Measurements from ENCODE around the gene TMEM19. TPM values are rescaled to one million over a fixed set of nuclear protein-coding genes. Genes with fewer than 3 reads are reported as not detected.

Gene TMEM19
- total RNA-seq, 1 experiment from 2014 or later = 39.5 TPM

DNA sequence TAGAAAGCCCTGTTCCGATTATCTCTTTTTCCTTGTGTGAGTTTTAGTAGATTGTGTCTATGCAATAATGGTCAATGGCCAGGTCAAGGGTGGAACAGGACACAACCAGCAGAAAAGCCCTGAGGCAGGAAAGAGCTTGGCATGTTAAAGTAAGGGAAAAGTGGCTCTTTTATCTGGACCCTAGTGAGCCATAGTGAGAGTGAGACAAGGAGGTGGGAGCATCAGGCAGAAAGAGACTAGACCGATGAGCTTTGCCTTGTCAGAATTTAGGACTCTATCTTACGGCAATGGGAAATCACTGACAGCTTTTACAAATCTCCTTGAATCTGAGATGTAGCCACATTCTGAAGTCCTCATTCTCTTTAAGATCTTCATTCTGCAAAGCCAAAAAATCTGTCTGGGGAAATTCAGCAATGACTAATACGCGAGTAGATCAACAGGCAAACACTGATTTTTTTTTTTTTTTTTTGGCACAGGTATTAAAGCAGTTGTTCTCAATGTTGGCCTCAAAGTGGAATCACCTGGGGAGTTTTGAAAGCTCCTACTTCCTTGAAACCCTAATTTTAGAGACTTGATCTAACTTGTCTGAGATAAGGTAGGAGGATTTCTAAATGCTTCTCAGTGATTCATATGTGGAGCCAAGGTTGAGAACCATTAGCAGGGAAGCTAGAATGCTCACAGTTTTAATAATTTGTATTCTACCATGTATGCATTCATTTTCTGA lies 33.9 kb downstream of the TMEM19 start:
- peak overlapping the region; percentile 43 for H3K4me2 ChIP-seq
- peaks cover 21% of the 10 kb centered on the region for H3F3A ChIP-seq (ENCODE audit: insufficient read depth, low read depth)
- peak; percentile 7 to 90 for DNase-seq
- H3K9me2 ChIP-seq (ENCODE audit: insufficient read depth) = no peaks in the 10 kb centered on the region
- H3K27me3 ChIP-seq (ENCODE audit: insufficient read depth, low read depth) = no peaks in the 10 kb centered on the region
- no peaks in the 10 kb centered on the region for H3K79me2 ChIP-seq (ENCODE audit: low read depth)
- H2AFZ ChIP-seq = 0 out of 2 replicates have a peak overlapping the region, but pooled peaks have one; percentile 28
- BruUV-seq (replicated peaks) = no TSS peak
- POLR2A ChIA-PET (ENCODE audit: unreplicated experiment) = no interaction called here
- no peaks in the 10 kb centered on the region for H3K9me3 ChIP-seq (ENCODE audit: insufficient read depth, low read depth)
- no peaks in the 10 kb centered on the region for H4K20me1 ChIP-seq (ENCODE audit: insufficient read depth)
- no peak overlapping the region for H3K4me3 ChIP-seq
- peak overlapping the region; percentile 61 for H3K27ac ChIP-seq
- CTCF ChIA-PET = no interaction called here
- intact Hi-C loops (cut with micrococcal nuclease; ENCODE audit: unreplicated experiment) = loop anchor here (10.0 kb wide), 1 partner anchor 1155 kb away; no protein-coding TSS in a partner anchor
- no peak for TF ChIP-seq EZH2 (IDR thresholded peaks at IDR 0.05; ENCODE audit: low read depth)
- no peak for TF ChIP-seq CTCF (conservative IDR thresholded peaks at IDR 0.05)
- peaks cover 32% of the 10 kb centered on the region for H3K4me1 ChIP-seq (replicated peaks; ENCODE audit: insufficient read depth)
- H3K36me3 ChIP-seq (ENCODE audit: low read depth) = no peaks in the 10 kb centered on the region

DNA sequence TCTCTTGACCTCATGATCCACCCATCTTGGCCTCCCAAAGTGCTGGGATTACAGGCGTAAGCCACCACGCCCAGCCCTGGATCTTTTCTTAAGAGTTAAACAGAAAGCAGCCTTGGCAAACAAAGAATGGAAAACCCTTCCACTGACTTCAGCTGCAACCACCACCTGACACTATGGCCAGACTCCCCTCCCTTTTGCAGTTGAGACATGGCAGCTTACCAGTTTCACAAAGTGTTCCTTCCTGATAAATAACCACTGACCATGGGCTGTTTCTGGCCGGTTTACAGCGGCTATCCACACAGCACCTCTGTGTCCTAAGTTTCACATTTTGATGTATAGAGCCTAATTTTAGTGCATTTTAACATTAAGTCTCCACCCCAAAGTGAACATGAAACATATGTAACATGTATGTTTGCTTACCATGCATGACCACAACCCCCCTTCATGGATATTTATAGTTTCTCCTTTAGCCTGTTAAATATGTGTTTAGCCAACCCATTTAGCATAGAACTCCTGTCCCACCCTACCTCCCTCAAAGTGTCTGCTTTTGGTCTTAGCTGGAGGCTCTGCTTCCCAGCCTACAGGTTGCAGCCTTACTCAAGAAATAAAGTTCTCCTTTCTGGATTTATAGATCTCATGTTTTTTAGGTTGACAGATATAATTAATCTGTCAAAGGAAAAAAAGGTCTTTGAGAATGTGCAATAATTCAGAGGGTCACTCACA lies 36.1 kb downstream of the TMEM19 start:
- no peaks in the 10 kb centered on the region for H3K36me3 ChIP-seq (ENCODE audit: low read depth)
- peaks cover 21% of the 10 kb centered on the region for H3F3A ChIP-seq (ENCODE audit: insufficient read depth, low read depth)
- intact Hi-C loops (cut with micrococcal nuclease; ENCODE audit: unreplicated experiment) = no loop called here
- POLR2A ChIA-PET (ENCODE audit: unreplicated experiment) = no interaction called here
- no peaks in the 10 kb centered on the region for H3K9me3 ChIP-seq (ENCODE audit: insufficient read depth, low read depth)
- no peaks in the 10 kb centered on the region for H3K79me2 ChIP-seq (ENCODE audit: low read depth)
- no peak overlapping the region for H2AFZ ChIP-seq
- no peaks in the 10 kb centered on the region for H4K20me1 ChIP-seq (ENCODE audit: insufficient read depth)
- H3K4me3 ChIP-seq = no peak overlapping the region
- peaks cover 32% of the 10 kb centered on the region for H3K4me1 ChIP-seq (replicated peaks; ENCODE audit: insufficient read depth)
- DNase-seq = no peak
- no peaks in the 10 kb centered on the region for H3K9me2 ChIP-seq (ENCODE audit: insufficient read depth)
- H3K4me2 ChIP-seq = no peak overlapping the region
- CTCF ChIA-PET = no interaction called here
- no peaks in the 10 kb centered on the region for H3K27me3 ChIP-seq (ENCODE audit: insufficient read depth, low read depth)
- H3K27ac ChIP-seq = no peak overlapping the region
- TF ChIP-seq CTCF (conservative IDR thresholded peaks at IDR 0.05) (no peak), EZH2 (IDR thresholded peaks at IDR 0.05; ENCODE audit: low read depth) (no peak)
- no TSS peak for BruUV-seq (replicated peaks)

DNA sequence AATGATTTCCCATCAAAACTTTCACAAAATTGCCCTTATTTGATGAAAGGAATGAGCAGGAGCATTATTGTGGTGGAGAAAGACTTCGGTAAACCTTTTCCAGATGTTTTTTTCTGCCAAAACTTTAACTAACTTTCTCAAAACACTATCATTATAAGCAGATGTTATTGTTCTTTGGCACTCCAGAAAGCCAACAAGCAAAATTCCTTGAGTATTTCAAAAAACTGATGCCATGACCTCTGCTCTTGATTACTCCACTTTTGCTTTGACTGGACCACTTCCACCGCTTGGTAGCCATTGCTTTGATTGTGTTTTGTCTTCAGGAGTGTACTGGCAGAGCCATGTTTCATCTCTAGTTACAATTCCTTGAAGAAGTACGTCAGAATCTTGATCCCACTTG lies 39.1 kb downstream of the TMEM19 start:
- peaks cover 9% of the 10 kb centered on the region for H3K4me1 ChIP-seq (replicated peaks; ENCODE audit: insufficient read depth)
- no peak for DNase-seq
- peaks cover 6% of the 10 kb centered on the region for H3F3A ChIP-seq (ENCODE audit: insufficient read depth, low read depth)
- no peaks in the 10 kb centered on the region for H3K27me3 ChIP-seq (ENCODE audit: insufficient read depth, low read depth)
- H2AFZ ChIP-seq = no peak overlapping the region
- no peak overlapping the region for H3K4me3 ChIP-seq
- intact Hi-C loops (cut with micrococcal nuclease; ENCODE audit: unreplicated experiment) = no loop called here
- POLR2A ChIA-PET (ENCODE audit: unreplicated experiment) = no interaction called here
- H3K4me2 ChIP-seq = no peak overlapping the region
- H3K79me2 ChIP-seq (ENCODE audit: low read depth) = no peaks in the 10 kb centered on the region
- no peaks in the 10 kb centered on the region for H4K20me1 ChIP-seq (ENCODE audit: insufficient read depth)
- TF ChIP-seq CTCF (conservative IDR thresholded peaks at IDR 0.05) = no peak
- no peak for TF ChIP-seq EZH2 (IDR thresholded peaks at IDR 0.05; ENCODE audit: low read depth)
- H3K9me3 ChIP-seq (ENCODE audit: insufficient read depth, low read depth) = no peaks in the 10 kb centered on the region
- CTCF ChIA-PET = no interaction called here
- H3K36me3 ChIP-seq (ENCODE audit: low read depth) = no peaks in the 10 kb centered on the region
- no peak overlapping the region for H3K27ac ChIP-seq
- H3K9me2 ChIP-seq (ENCODE audit: insufficient read depth) = no peaks in the 10 kb centered on the region
- no TSS peak for BruUV-seq (replicated peaks)
